Esophagus muscularis mucosa (tissue), 3 donors: Measurements from ENCODE around the gene GPR12.

ENCODE experiments used
- POLR2A ChIP-seq: fragments of 450-650 bp; IDR thresholded peaks from one replicate; pipeline ENCODE4 v1.6.1; 2017; ENCODE audit warnings: antibody characterized with exemption, moderate library complexity, mild to moderate bottlenecking, low read depth
- TF ChIP-seq, protein P1 (sequence below), 3 experiments: fragments of 200-600 bp in 2 of 3; fragments of 450-650 bp in 1 of 3; sonication (generic) in 2 of 3; IDR thresholded peaks; one replicate each; pipeline ENCODE4 v1.5.1; 2017 to 2019; ENCODE audit warnings: antibody characterized with exemption in 3 of 3, mild to moderate bottlenecking in 2 of 3, moderate library complexity in 1 of 3

DNA sequence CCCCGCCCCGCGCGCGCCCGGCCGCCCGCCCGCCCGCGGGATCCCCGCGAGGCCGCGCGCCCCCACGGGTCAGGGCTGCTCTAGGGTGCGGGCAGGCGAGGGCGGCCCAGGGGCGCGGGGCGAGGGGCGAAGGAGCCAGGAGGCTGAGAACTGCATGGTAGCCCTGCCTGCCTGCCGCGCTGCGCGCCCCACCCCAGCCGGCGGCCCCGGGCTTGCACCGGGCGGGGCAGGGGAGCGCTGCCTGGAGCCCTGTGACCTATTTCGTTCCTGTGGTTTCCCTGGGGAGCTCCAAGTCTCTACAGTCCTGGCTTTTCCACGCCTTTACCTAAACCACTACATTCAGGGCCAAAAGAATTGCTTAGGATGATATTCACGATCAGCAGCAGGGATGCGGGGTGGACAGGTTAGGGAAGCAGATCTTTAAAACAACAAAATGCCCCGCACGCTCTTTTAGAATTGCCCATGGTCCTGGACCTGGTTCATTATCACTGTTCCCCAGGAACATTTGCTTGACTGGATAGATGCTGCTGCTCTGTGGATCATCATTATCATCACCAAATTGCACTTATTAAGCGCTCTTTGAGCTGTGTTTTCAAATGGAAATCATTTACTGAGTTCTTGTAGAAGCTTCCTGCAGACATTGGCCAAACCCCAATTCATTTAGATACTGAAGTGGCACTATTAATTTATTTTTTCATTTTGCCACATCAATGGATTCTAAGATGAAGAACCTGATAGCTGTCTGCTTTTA lies 421 bp upstream of the GPR12 start:
- TF ChIP-seq, protein P1, sequence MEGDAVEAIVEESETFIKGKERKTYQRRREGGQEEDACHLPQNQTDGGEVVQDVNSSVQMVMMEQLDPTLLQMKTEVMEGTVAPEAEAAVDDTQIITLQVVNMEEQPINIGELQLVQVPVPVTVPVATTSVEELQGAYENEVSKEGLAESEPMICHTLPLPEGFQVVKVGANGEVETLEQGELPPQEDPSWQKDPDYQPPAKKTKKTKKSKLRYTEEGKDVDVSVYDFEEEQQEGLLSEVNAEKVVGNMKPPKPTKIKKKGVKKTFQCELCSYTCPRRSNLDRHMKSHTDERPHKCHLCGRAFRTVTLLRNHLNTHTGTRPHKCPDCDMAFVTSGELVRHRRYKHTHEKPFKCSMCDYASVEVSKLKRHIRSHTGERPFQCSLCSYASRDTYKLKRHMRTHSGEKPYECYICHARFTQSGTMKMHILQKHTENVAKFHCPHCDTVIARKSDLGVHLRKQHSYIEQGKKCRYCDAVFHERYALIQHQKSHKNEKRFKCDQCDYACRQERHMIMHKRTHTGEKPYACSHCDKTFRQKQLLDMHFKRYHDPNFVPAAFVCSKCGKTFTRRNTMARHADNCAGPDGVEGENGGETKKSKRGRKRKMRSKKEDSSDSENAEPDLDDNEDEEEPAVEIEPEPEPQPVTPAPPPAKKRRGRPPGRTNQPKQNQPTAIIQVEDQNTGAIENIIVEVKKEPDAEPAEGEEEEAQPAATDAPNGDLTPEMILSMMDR (IDR thresholded peaks at IDR 0.05), result no peak
- no peak for TF ChIP-seq POLR2A
